22Rv1 (cell line): ENCODE measurements around the gene C1orf74.
A peak's percentile ranks its signal among the peaks of the same experiment; 100 is the strongest.

Source experiments
- H3K27ac ChIP-seq: fragments of 450-650 bp; 2 replicates; pipeline ENCODE4 v1.5.1; 2017
- ZFX ChIP-seq: fragments of 450-650 bp; IDR thresholded peaks from 2 replicates; pipeline ENCODE4 v1.6.1; 2017; ENCODE audit warnings: antibody characterized with exemption, borderline replicate concordance
- TF ChIP-seq, protein P1 (sequence below): fragments of 450-650 bp; IDR thresholded peaks from 2 replicates; pipeline ENCODE4 v1.5.1; 2017; ENCODE audit warnings: mild to moderate bottlenecking

The C1orf74 gene

GRCh38 chr1:209784265-209785169, at the start of gene C1orf74:
Gene C1orf74 (minus strand): TSS chr1:209784559. CDS start chr1:209783634, 925 bp downstream.
- no peak for TF ChIP-seq ZFX
- TF ChIP-seq, protein P1, sequence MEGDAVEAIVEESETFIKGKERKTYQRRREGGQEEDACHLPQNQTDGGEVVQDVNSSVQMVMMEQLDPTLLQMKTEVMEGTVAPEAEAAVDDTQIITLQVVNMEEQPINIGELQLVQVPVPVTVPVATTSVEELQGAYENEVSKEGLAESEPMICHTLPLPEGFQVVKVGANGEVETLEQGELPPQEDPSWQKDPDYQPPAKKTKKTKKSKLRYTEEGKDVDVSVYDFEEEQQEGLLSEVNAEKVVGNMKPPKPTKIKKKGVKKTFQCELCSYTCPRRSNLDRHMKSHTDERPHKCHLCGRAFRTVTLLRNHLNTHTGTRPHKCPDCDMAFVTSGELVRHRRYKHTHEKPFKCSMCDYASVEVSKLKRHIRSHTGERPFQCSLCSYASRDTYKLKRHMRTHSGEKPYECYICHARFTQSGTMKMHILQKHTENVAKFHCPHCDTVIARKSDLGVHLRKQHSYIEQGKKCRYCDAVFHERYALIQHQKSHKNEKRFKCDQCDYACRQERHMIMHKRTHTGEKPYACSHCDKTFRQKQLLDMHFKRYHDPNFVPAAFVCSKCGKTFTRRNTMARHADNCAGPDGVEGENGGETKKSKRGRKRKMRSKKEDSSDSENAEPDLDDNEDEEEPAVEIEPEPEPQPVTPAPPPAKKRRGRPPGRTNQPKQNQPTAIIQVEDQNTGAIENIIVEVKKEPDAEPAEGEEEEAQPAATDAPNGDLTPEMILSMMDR, result no peak
- H3K27ac ChIP-seq, result peak within 1 kb of the TSS; percentile 83

DNA sequence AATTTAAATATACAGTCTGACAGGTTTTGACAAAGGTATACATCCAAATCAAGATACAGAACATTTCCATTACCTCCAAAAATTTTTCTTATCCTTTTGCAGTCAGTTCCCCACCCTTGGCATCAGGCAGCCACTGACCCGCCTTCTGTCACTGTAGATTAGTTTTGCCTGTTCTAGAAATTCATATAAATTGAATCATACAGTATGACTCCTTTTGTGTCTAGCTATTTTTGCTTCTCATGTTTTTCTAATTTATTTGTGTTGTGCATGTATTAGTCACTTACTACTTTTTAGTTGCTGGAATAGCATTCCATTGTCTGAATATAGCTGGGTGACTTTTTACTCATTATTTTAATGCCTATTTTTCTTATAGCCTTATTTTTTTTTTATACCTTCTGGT, 47.3 kb upstream of the C1orf74 start:
- no peak overlapping the region for H3K27ac ChIP-seq
- TF ChIP-seq, protein P1, result no peak
- no peak for TF ChIP-seq ZFX

DNA sequence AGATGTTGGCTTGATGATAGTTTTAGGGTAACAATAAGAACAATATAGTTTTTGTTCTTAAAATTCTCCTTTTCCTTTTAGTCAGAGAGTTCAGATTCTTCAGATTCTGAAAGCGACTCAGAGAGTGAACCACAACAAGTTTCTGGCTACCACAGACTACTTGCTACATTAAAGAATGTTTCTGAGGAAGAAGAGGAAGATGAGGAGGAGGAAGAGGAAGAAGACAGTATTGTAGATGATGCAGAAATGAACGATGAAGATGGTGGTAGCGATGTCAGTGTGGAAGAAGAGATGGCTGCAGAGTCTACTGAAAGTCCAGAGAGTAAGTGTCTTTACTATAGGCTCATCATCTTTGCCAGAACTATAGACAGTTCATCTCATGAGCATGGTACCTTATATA, 46.4 kb upstream of the C1orf74 start:
- no peak overlapping the region for H3K27ac ChIP-seq

DNA sequence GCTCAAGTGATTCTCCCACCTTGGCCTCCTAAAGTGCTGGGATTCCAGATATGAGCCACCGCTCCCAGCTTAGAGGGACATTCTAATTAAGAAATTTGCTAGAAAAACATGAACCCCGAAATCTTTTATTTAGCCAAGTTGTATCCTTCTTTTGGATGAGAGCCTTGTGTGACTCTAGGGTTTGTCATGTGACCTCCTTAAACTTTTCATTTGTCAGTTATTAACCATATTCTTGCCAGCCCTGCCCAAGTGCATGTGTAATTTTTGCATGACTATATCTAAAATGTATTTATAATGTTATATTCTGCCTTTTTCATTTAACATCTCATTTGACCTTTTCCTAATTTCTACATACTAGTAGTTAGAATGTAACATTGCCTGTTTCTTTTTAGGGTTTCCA, 45.4 kb upstream of the C1orf74 start:
- H3K27ac ChIP-seq, result no peak overlapping the region
- TF ChIP-seq, protein P1, result no peak

More for the DNA sequence above, 46.4 kb upstream of the C1orf74 start:
- TF ChIP-seq, protein P1, result no peak
- TF ChIP-seq ZFX, result no peak

- H3K27ac ChIP-seq, result peak within 1 kb of the TSS; percentile 74
- TF ChIP-seq ZFX, result no peak
- TF ChIP-seq, protein P1, result peak; percentile 91
Measured at GRCh38 chr1:209827384-209828262, 43.3 kb upstream of the C1orf74 start, which contains the start of gene UTP25. Gene UTP25 (plus strand): TSS chr1:209827972. CDS start chr1:209828064, 92 bp downstream.

- TF ChIP-seq ZFX, result no peak
- TF ChIP-seq, protein P1, result no peak
Measured at GRCh38 chr1:209825591-209826434, 41.5 kb upstream of the C1orf74 start.

More at GRCh38 chr1:209825591-209826434, 41.5 kb upstream of the C1orf74 start:
- no peak overlapping the region for H3K27ac ChIP-seq
